ENCODE measurements around the gene CHD9.
A peak's percentile ranks its signal among the peaks of the same experiment; 100 is the strongest.

The CHD9 gene

DNA sequence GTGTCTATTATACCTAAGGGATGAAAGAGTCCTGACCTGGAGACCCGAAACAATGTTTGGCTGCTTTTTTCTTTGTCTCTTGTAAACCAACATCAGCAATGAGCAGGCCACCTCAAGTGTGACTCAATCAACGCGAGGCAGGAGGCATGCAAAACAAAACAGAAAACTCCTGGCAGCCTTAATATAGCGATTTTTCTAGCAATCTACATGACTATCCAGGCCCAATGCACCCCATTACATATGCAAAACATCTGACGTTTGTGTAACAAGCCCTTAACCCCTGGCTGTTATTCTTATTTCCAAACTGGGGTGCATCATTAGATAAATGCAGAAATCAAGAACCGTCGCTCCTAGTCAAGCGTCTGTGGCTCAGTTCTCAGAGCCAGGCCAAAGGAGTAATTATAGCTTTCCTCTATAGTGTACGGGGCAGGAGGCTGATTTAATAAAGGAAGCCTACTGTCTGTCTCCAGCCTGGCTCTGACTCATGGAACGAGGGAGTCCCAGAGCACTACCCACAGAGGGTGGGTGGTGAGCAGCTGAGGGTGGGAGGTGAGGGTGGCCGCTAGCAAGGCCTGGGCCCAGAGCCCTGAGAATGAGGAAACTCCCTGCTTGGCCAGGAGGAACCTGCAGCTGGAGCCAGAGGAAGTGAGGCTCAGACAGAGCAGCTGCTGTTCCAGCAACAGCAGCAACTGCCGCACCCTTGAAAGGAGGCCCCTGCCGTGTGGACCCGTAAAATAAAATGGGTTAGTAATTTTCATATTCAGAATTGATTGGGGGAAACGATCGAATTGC, 43.9 kb downstream of the CHD9 start:
- DNase-seq = peak; percentile 34

DNA sequence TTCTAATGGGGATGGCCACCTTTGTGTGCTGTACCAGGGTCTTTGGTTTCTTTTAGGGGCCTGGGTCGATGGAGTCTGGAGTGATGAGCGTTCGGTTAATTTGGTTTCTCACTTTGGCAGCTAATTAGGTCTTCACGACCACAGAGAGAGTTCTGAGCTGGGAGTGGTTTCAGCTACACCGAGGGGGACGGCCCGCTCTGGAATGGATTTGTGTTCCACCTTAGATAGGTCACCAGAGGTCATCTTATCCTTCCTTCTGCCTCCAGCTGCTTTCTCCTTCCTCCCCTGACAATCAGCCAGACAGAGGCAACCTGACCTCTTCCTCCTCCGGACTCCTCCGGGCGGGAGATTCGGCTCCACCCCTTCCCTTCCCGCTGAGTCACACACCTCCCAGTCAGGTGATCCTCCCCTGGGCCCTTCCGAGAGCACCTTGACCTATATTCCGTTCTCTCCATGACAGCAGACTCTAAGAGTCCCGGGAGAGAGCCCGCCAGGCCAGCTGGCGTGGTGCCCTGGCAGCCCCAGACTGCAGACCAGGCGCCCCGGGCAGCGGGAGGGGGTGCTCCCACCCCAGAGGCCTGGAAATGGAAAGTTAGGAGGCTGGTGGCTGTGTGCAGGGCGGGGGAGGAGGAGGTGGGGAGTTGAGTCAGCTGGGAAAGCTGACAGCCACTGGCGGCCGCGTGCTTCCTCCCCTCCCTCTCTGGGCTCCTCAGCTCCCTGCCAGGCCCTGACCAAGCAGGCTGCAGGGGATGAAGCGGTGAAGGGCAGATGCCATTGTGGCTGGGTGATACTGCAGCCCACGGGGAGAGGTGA, 44.7 kb downstream of the CHD9 start:
- peak; percentile 37 for DNase-seq

GRCh38 chr16:53100131-53100748, 45.4 kb downstream of the CHD9 start:
- no peak for DNase-seq

- no peak for DNase-seq
Observed at GRCh38 chr16:53100889-53101288, 46.1 kb downstream of the CHD9 start.

DNA sequence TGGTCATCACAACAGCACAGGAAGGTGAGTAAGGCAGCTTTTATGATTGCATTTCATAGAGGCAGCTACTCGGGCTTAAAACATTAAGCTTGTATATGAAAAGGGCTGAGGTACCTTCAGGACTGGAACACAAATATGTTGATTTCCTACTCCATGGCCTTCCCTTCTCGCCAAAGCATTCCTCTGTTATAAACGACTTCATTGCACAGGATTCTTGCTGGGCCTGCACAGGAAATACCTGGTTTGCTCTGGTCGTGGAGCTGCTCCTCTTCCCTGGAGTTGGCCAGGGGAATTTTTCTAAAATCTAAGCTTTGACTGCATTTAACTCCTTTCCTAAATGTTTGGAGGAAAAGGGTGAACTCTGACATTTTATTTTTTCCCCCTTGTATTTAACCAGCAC, 49.0 kb downstream of the CHD9 start:
- DNase-seq = no peak

DNA sequence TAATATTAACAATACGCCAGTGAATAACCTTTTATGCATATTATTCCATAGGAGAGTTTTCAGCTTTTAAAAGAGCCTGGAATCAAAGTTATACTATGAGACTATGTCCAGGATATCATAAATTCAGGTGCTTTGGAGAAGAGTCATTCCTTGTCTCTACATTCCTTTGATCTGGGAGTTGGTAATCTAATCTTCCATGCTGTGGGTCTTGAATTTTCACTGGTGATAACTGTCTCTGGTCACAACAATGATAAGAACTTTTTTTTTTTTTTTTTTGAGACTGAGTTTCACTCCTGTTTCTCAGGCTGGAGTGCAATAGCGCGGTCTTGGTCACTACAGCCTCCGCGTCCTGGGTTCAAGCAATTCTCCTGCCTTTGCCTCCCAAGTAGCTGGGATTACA, 50.8 kb downstream of the CHD9 start:
- no peak for DNase-seq

DNA sequence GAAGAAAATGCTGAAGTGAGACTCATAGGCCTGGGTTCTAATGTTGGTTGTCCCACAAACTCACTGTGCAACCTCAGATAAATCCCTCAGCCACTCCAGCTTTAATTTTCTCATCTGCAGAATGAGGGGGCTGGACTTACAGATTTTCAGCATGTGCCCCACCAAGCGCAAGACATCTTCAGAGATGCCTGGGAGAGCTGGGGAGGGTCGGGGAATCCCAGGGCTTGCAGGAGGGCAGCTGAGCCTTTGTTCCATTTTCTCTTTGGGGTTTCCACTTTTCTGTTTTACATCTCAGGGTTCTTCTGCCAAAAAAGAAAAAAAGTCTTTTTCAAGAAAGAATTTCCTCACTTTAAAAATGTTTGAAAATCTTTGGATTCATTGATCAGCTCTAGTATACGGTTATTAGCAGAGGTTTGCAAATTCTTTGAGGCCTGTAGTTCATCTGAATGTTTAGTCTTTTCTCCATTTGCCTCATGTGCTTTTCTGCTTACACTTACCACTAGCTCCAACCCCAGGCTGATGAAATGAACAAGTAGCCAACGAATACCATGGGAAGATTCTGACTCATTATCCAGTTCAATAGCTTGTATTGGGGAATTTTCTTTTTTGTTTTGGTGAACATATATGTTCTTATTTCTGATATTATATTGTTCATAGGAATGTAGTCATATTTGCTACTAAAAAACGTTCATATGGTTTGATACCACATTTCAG, 56.4 kb downstream of the CHD9 start:
- DNase-seq = no peak

GRCh38 chr16:53112015-53112414, 57.2 kb downstream of the CHD9 start:
- no peak for DNase-seq

GRCh38 chr16:53115047-53115446, 60.3 kb downstream of the CHD9 start:
- DNase-seq = no peak

DNA sequence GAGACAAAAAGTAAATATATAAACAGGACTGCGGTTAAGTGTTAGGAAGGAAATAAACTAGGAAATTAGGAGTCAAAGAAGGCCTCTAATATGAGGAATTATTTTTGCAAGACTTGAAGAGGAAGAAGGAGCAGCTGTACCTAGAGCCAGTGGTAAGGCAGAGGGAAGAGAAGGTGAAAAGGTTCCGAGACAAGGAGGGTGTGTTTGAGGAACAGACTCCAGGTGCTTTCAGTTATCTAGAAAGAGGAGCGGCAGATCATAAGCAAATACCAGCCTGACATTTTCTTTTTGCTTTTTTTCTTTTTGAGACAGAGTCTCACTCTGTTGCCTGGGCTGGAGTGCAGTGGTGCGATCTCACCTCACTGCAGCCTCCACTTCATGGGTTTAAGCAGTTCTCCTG, 61.0 kb downstream of the CHD9 start:
- no peak for DNase-seq

- no peak for DNase-seq
Observed at GRCh38 chr16:53121043-53121620, 66.3 kb downstream of the CHD9 start.

DNA sequence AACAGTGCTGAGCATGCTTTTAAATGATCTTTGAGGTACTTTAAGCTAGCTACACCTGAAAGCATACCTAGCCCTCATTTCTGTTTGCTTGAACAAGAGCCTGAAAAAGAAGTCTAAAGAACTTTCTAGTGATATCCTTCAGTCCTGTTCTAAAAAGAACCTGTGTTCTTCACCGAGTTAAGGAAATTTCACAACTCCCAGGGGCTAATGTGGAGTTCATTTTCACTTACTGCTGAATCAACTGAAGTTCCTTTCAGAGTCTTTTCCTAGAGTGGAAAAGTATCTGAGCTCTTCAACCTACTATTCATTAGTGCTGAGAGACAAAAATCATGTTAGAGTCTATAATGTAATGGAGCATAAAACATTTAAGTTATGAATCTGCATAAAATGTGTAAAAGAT, 66.9 kb downstream of the CHD9 start:
- DNase-seq = no peak

- DNase-seq = no peak
Observed at GRCh38 chr16:53123747-53124146, 69.0 kb downstream of the CHD9 start.

DNA sequence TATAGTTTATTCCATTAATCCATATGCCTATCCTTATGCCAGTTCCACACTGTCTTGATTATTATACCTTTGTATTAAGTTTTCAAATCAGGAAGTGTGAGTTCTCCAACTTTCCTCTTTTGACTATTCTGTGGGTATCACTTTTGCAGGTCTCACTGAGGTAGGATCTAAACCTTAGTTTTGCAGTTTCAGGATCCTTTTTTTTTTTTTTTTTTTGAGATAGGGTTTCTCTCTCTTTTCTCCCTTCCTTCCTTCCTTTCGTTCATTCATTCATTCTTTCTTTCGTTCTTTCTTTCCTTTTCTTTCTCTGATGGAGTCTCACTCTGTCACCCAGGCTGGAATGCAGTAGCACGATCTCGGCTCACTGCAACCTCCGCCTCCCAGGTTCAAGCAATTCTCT, 71.6 kb downstream of the CHD9 start:
- DNase-seq = no peak

GRCh38 chr16:53129281-53130158, 74.7 kb downstream of the CHD9 start:
- no peak for DNase-seq

DNA sequence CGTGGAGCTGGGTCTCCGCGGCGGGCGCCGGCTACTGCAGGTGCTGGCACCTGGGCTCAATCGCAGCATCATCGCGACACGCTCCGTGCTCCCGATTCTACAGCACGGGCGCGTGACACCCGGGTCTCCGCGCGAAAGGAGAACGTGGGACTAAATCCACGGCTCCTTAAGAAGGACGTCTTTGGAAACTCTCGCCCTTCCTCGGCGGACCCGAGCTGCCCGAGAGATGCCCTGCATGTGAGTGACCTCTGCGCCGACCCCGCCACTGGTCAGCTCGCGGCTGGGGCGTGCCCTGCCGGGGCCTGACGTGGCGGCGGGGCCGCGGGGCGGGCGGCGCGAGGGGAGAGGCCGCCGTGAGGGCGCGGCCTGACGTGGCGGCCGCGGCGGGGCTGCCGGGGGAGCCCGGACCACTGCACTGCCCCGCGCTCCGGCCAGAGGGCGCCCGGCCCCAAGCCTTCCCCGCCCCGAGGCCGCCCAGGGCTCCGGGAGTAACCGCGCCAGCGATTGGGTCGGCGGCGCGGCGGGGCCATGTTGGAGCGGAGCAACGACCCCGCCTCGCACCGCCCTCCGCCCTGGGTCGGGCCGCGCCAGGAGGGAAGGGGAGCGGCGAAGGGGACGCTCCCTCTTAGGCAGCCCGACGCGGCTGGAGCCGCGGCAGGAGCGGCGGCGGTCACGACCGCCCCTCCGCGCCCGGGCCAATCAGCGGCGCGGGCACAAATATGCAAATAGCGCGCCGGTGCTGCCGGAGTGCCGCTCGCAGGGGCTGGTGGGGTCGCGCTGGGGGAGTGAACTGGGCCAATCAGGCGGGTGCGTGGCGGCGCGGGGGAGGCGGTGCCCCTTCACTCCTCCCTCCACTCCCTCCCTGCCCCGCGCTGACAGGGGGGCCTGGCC, 75.6 kb downstream of the CHD9 start:
- DNase-seq = peak; percentile 97

GRCh38 chr16:53131050-53131362, 76.2 kb downstream of the CHD9 start:
- DNase-seq = no peak

DNA sequence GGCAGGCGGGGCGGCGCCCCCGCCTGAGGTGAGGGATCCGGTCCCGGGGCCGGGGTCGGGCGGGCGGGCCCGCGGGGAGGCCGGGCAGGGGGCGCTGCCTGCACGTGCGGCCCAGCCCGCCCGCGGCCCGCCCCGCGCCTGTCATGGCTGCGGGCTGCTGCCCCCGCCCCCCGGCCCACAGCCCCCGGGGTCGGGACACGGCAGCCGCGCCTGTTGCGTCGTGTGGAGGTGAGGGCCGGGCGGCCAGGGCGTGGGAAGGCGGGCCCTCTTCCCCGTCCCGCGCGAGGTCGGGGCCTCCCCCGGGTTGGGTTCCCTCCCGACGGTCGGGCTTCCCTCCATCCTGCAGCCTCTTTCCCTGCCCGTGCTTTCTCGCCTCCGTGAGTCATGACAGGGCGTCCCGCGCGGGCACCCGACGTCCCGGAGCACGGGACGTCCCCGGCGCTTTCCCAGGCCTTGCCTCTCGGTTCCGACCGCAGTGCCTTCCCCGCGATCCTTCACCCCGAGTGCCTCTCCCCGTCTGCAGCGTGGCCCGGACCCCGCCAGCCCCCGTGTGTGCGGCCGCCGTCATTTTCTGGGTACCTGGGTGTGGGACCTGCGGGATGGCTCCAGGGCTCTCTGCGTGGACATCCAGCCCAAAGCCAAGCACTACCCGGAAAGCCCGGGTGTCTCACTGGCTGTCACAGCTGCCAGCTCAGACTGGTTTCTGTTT, 76.7 kb downstream of the CHD9 start:
- DNase-seq = peak; percentile 55

- no peak for DNase-seq
Observed at GRCh38 chr16:53132406-53132805, 77.6 kb downstream of the CHD9 start.

GRCh38 chr16:53135329-53135728, 80.5 kb downstream of the CHD9 start:
- no peak for DNase-seq
